CD14-positive monocyte (primary cell): ENCODE measurements around the gene HKDC1. TPM values are rescaled to one million over a fixed set of nuclear protein-coding genes. Genes with fewer than 3 reads are reported as not detected.

Experiments
- DNase-seq, 3 donors: peaks; one replicate each; pipeline ENCODE4 v3.0.0-alpha.2; 2011 to 2022
- H2AFZ ChIP-seq: 2 replicates; pipeline ENCODE4 v1.6.0; 2012; ENCODE audit warnings: mild to moderate bottlenecking, low read depth, low read length, inconsistent platforms; ENCODE audit not compliant: insufficient read depth, poor library complexity, severe bottlenecking
- H3K27ac ChIP-seq, 2 donors: 1 replicate in 1 of 2; 2 replicates in 1 of 2; pipeline ENCODE4 v1.5.1; 2012 to 2013; ENCODE audit warnings: low read length in 2 of 2, control low read depth in 1 of 2, inconsistent platforms in 1 of 2, low read depth in 1 of 2, mild to moderate bottlenecking in 1 of 2
- H3K27me3 ChIP-seq, 2 donors: one replicate each; pipeline versions ENCODE4 v1.6.0 to v1.6.1; 2011 to 2013; ENCODE audit warnings: low read length in 2 of 2; ENCODE audit not compliant: control insufficient read depth in 2 of 2, insufficient read depth in 2 of 2
- H3K36me3 ChIP-seq, 2 donors: replicated peaks in 1 of 2; 1 replicate in 1 of 2; 2 replicates in 1 of 2; pipeline versions ENCODE4 v1.5.1 to v1.6.1; 2012 to 2013; ENCODE audit warnings: low read length in 2 of 2, control low read depth in 1 of 2, inconsistent platforms in 1 of 2, mild to moderate bottlenecking in 1 of 2; ENCODE audit not compliant: insufficient read depth in 2 of 2, control insufficient read depth in 1 of 2
- H3K4me1 ChIP-seq, 2 donors: 1 replicate in 1 of 2; 2 replicates in 1 of 2; pipeline versions ENCODE4 v1.5.1 to v1.6.1; 2012 to 2013; ENCODE audit warnings: low read length in 2 of 2, control low read depth in 1 of 2, inconsistent platforms in 1 of 2, mild to moderate bottlenecking in 1 of 2, moderate library complexity in 1 of 2; ENCODE audit not compliant: insufficient read depth in 2 of 2, control insufficient read depth in 1 of 2
- H3K4me2 ChIP-seq: replicated peaks from 2 replicates; pipeline ENCODE3; 2012; ENCODE audit warnings: low read length, moderate library complexity, mild to moderate bottlenecking; ENCODE audit not compliant: poor library complexity, severe bottlenecking; ENCODE audit errors: extremely low read depth
- H3K4me3 ChIP-seq, 3 experiments: fragments of 200-600 bp in 1 of 3; sonication (generic) in 1 of 3; replicated peaks in 1 of 3; 1 replicate in 2 of 3; 2 replicates in 1 of 3; pipeline ENCODE4 v1.5.1; 2011 to 2013; ENCODE audit warnings: low read length in 3 of 3, mild to moderate bottlenecking in 3 of 3, control low read depth in 2 of 3, low read depth in 2 of 3, inconsistent platforms in 1 of 3, moderate library complexity in 1 of 3
- H3K79me2 ChIP-seq: 2 replicates; pipeline ENCODE4 v1.6.0; 2012; ENCODE audit warnings: mild to moderate bottlenecking, control low read depth, inconsistent platforms, low read length, moderate library complexity; ENCODE audit not compliant: insufficient read depth
- H3K9ac ChIP-seq: 2 replicates; pipeline ENCODE4 v1.6.0; 2017; ENCODE audit warnings: low read length, mild to moderate bottlenecking; ENCODE audit not compliant: insufficient read depth, poor library complexity, severe bottlenecking
- H3K9me3 ChIP-seq, 2 donors: replicated peaks in 1 of 2; 1 replicate in 1 of 2; 2 replicates in 1 of 2; pipeline versions ENCODE4 v1.5.1 to v1.6.1; 2012 to 2013; ENCODE audit warnings: low read length in 2 of 2, control low read depth in 1 of 2; ENCODE audit not compliant: control insufficient read depth in 1 of 2, insufficient read depth in 1 of 2
- H4K20me1 ChIP-seq: 2 replicates; pipeline ENCODE4 v1.6.0; 2012; ENCODE audit warnings: mild to moderate bottlenecking, low read length, control low read depth, moderate library complexity; ENCODE audit not compliant: insufficient read depth
- H3K27ac Mint-ChIP-seq, 7 donors: one replicate each; pipeline ENCODE4 v1.8.0; 2020; ENCODE audit warnings: mild to moderate bottlenecking in 7 of 7, mixed read lengths in 7 of 7, moderate library complexity in 6 of 7, inconsistent platforms in 2 of 7
- H3K27me3 Mint-ChIP-seq, 3 donors: one replicate each; pipeline ENCODE4 v1.8.0; 2021 to 2022; ENCODE audit warnings: low read depth in 3 of 3, mild to moderate bottlenecking in 3 of 3, mixed read lengths in 3 of 3, moderate library complexity in 3 of 3, inconsistent platforms in 1 of 3
- H3K36me3 Mint-ChIP-seq, 2 donors: one replicate each; pipeline ENCODE4 v1.8.0; 2020; ENCODE audit warnings: mixed read lengths in 2 of 2, inconsistent platforms in 1 of 2, mild to moderate bottlenecking in 1 of 2
- H3K4me1 Mint-ChIP-seq: one replicate; pipeline ENCODE4 v1.8.0; 2020; ENCODE audit warnings: mild to moderate bottlenecking, mixed read lengths
- H3K4me3 Mint-ChIP-seq, 2 donors: one replicate each; pipeline ENCODE4 v1.8.0; 2020; ENCODE audit warnings: mild to moderate bottlenecking in 2 of 2, mixed read lengths in 2 of 2, moderate library complexity in 1 of 2
- H3K9me3 Mint-ChIP-seq, 7 donors: one replicate each; pipeline ENCODE4 v1.8.0; 2020 to 2022; ENCODE audit warnings: mixed read lengths in 7 of 7, mild to moderate bottlenecking in 6 of 7, moderate library complexity in 6 of 7, inconsistent platforms in 2 of 7
- WGBS: methylation state at CpG from one replicate; pipeline ENCODE4 v1.1.5; 2013; ENCODE audit warnings: missing lambda C conversion rate; ENCODE audit not compliant: insufficient coverage; 5-methylcytosine and 5-hydroxymethylcytosine counted together
- intact Hi-C, 2 donors: fragments of 100-400 bp; cut with micrococcal nuclease; formaldehyde crosslinking; loops; one replicate each; pipeline versions ENCODE4 v1.15.0 to v1.15.1; 2023
- polyA plus RNA-seq, 3 donors: library from polyadenylated mRNA; depleted of rRNA in 1 of 3; unstranded in 2 of 3; stranded (reverse) in 1 of 3; fragments of 300-500 nt in 2 of 3; fragments of >200 nt in 1 of 3; fragmentation: Illumina TruSeq in 2 of 3; gene quantifications; 1 replicate in 2 of 3; 2 replicates in 1 of 3; pipeline ENCODE4 v1.2.3, GENCODE V29; 2012 to 2021
- TF ChIP-seq, protein P1 (sequence below): fragments of 200-600 bp; IDR thresholded peaks from one replicate; pipeline ENCODE4 v1.8.0; 2022; ENCODE audit warnings: antibody characterized with exemption, mild to moderate bottlenecking

HKDC1 gene
- polyA plus RNA-seq, 3 donors, result not detected

DNA sequence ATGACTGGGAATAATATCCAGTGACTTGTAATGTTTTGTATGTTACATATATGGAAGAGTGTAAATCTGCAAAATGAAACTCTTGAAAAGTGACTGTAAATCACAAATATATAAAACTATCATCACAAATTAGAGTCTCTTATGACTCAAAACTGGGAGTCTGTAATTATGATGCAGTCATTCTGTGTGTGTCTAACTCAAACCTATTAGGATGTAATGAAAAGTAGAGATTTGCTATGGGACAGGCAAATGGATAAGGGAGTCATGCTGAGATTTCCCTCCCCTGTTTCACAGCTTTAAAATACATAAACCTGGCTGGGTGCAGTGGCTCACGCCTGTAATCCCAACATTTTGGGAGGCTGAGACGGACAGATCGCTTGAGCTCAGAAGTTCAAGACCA, 8.6 kb upstream of the HKDC1 start:
- intact Hi-C loops, result no loop called here
- TF ChIP-seq, protein P1, sequence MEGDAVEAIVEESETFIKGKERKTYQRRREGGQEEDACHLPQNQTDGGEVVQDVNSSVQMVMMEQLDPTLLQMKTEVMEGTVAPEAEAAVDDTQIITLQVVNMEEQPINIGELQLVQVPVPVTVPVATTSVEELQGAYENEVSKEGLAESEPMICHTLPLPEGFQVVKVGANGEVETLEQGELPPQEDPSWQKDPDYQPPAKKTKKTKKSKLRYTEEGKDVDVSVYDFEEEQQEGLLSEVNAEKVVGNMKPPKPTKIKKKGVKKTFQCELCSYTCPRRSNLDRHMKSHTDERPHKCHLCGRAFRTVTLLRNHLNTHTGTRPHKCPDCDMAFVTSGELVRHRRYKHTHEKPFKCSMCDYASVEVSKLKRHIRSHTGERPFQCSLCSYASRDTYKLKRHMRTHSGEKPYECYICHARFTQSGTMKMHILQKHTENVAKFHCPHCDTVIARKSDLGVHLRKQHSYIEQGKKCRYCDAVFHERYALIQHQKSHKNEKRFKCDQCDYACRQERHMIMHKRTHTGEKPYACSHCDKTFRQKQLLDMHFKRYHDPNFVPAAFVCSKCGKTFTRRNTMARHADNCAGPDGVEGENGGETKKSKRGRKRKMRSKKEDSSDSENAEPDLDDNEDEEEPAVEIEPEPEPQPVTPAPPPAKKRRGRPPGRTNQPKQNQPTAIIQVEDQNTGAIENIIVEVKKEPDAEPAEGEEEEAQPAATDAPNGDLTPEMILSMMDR, result no peak
- no peak overlapping the region for H3K4me3 Mint-ChIP-seq
- H4K20me1 ChIP-seq, result no peaks in the 10 kb centered on the region
- peaks cover 2 to 8% (median 7%) of the 10 kb centered on the region in 3 donors for H3K27me3 Mint-ChIP-seq
- no peak overlapping the region for H3K27ac ChIP-seq
- H3K4me2 ChIP-seq, result no peak overlapping the region
- H3K9ac ChIP-seq, result no peak overlapping the region
- peaks cover 13 to 14% of the 10 kb centered on the region in 2 donors for H3K4me1 ChIP-seq
- peaks cover 22 to 30% of the 10 kb centered on the region in 2 donors for H3K36me3 ChIP-seq
- peaks cover 20 to 26% of the 10 kb centered on the region in 2 donors for H3K36me3 Mint-ChIP-seq
- H3K79me2 ChIP-seq, result no peaks in the 10 kb centered on the region
- H3K9me3 ChIP-seq, result no peaks in the 10 kb centered on the region
- peaks cover 24% of the 10 kb centered on the region for H3K4me1 Mint-ChIP-seq
- H3K27me3 ChIP-seq, result no peaks in the 10 kb centered on the region
- H2AFZ ChIP-seq, result no peak overlapping the region
- H3K4me3 ChIP-seq, result no peak overlapping the region
- WGBS, result 100% methylated on average over 3 of the region's 3 CpGs
- DNase-seq, result no peak
- H3K27ac Mint-ChIP-seq, result no peak overlapping the region
- peaks cover 0 to 5% (median 2%) of the 10 kb centered on the region in 7 donors for H3K9me3 Mint-ChIP-seq

DNA sequence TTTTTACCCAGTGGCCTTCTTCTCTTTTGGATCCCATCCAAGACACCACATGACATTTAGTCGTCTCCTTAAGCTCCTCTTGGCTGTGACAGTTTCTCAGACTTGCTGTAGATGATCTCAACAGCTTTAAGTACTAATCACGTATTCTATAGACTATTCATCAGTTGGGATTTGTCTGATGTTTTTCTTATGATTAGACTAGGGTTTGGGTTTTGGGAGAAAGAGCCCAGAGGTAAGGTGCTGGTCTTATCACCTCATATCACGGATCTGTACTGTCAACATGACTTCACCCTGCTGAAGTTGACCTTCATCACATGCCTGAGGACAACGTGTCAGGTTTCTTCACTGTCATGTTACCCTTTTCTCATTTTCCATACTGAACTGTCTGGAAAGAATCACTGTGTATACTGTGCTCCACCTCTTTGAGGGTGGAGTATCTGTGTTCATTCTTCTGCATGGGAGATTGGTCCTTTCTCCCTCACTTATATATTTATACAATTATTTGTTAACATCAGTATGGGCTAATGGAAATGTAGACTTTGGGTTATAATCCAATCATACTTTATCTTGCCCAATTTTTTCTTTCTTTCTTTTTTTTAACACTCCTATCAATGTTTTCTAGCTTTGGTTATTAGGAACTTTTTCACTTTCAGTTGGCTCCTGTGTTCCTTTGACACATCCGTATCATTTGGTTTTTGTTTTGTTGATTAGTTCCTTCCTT, 6.4 kb upstream of the HKDC1 start:
- intact Hi-C loops, result no loop called here
- Histone ChIP-seq H3K9me3 (no peaks in the 10 kb centered on the region), H3K79me2 (no peaks in the 10 kb centered on the region), H4K20me1 (no peaks in the 10 kb centered on the region), H3K36me3 (peaks cover under 1 to 8% of the 10 kb centered on the region in 2 donors), H3K4me2 (no peak overlapping the region), H3K9ac (no peak overlapping the region), H3K27me3 (no peaks in the 10 kb centered on the region), H3K4me3 (no peak overlapping the region), H3K27ac (no peak overlapping the region), H2AFZ (no peak overlapping the region), H3K4me1 (peaks cover 13 to 14% of the 10 kb centered on the region in 2 donors)
- no peak overlapping the region for H3K4me3 Mint-ChIP-seq
- no CpG with 5 or more reads among the region's 5 CpGs for WGBS
- H3K9me3 Mint-ChIP-seq, result peaks cover 0 to 8% (median 2%) of the 10 kb centered on the region in 7 donors
- peaks cover 3 to 4% of the 10 kb centered on the region in 2 donors for H3K36me3 Mint-ChIP-seq
- TF ChIP-seq, protein P1, result no peak
- peak in 1 of 3 donors; percentile 6 for DNase-seq
- H3K27ac Mint-ChIP-seq, result no peak overlapping the region
- H3K4me1 Mint-ChIP-seq, result peaks cover 19% of the 10 kb centered on the region
- H3K27me3 Mint-ChIP-seq, result peaks cover 0 to 8% (median 8%) of the 10 kb centered on the region in 3 donors
